HG03575 (cell line): ENCODE data around the gene PML.
"Not testable (repeated sequence)": the region's sequence is repeated elsewhere in the genome, so short reads cannot be mapped to it uniquely, and the experiment has no call there.

Experiments used
- ATAC-seq: cut with Tn5 transposase; IDR thresholded peaks from one replicate; pipeline ENCODE4 v1.9.1; 2021; ENCODE audit not compliant: unreplicated experiment, insufficient number of reproducible peaks, low FRiP score; ENCODE audit errors: extremely low read depth

Gene PML

GRCh38 chr15:74072614-74073337, 78.3 kb downstream of the PML start:
- ATAC-seq: not testable (repeated sequence)

- not testable (repeated sequence) for ATAC-seq
Observed at GRCh38 chr15:74075781-74076180, 81.3 kb downstream of the PML start.

GRCh38 chr15:74082450-74082849, 87.9 kb downstream of the PML start, which contains the start of gene GOLGA6A:
GOLGA6A (minus strand) TSS chr15:74082550; CDS start chr15:74082509, 41 bp downstream.
- not testable (repeated sequence) for ATAC-seq

GRCh38 chr15:74094567-74094966, 100.1 kb downstream of the PML start:
- not testable (repeated sequence) for ATAC-seq

GRCh38 chr15:74095610-74096009, 101.1 kb downstream of the PML start:
- not testable (repeated sequence) for ATAC-seq

GRCh38 chr15:74096753-74097474, 102.4 kb downstream of the PML start:
- ATAC-seq: not testable (repeated sequence)
